ENCODE data around the gene EYA2. TPM values are rescaled to one million over a fixed set of nuclear protein-coding genes. Genes with fewer than 3 reads are reported as not detected.

EYA2 gene
- total RNA-seq, 1 donor from 2014 or later, result 0.62 TPM

- TF ChIP-seq CTCF (IDR thresholded peaks at IDR 0.05), result no peak
- no peaks in the 10 kb centered on the region for H3K36me3 Mint-ChIP-seq (ENCODE audit: low read depth)
- no peak overlapping the region for H3K27ac Mint-ChIP-seq
- intact Hi-C loops (cut with micrococcal nuclease), result no loop called here
- peaks cover 2% of the 10 kb centered on the region for H3K4me1 Mint-ChIP-seq
- ChIA-PET CTCF (no interaction called here), POLR2A (no interaction called here)
- H3K27me3 Mint-ChIP-seq, result peaks cover 10% of the 10 kb centered on the region
- H3K4me3 Mint-ChIP-seq, result no peak overlapping the region
- no peaks in the 10 kb centered on the region for H3K9me3 Mint-ChIP-seq
- ATAC-seq (ENCODE audit: low read depth) (no peak), DNase-seq (no peak)
Observed at GRCh38 chr20:47148059-47148458, 253.4 kb downstream of the EYA2 start.

GRCh38 chr20:47149939-47150338 is 255.3 kb downstream of the EYA2 start:
- no peak for ATAC-seq (ENCODE audit: low read depth)
- Mint-ChIP-seq H3K36me3 (ENCODE audit: low read depth) (no peaks in the 10 kb centered on the region), H3K9me3 (peaks cover 6% of the 10 kb centered on the region), H3K27me3 (peaks cover 26% of the 10 kb centered on the region), H3K4me1 (peaks cover 2% of the 10 kb centered on the region), H3K4me3 (no peak overlapping the region), H3K27ac (no peak overlapping the region)
- no peak for TF ChIP-seq CTCF (IDR thresholded peaks at IDR 0.05)
- intact Hi-C loops (cut with micrococcal nuclease), result no loop called here
- CTCF ChIA-PET, result no interaction called here
- POLR2A ChIA-PET, result no interaction called here
- DNase-seq, result no peak

GRCh38 chr20:47150403-47151152 is 255.9 kb downstream of the EYA2 start:
- Mint-ChIP-seq H3K4me1 (peaks cover 2% of the 10 kb centered on the region), H3K36me3 (ENCODE audit: low read depth) (no peaks in the 10 kb centered on the region), H3K9me3 (peaks cover 6% of the 10 kb centered on the region), H3K4me3 (no peak overlapping the region), H3K27me3 (peaks cover 26% of the 10 kb centered on the region), H3K27ac (no peak overlapping the region)
- TF ChIP-seq CTCF (IDR thresholded peaks at IDR 0.05), result no peak
- ChIA-PET POLR2A (no interaction called here), CTCF (no interaction called here)
- DNase-seq (no peak), ATAC-seq (ENCODE audit: low read depth) (peak; percentile 56)
- intact Hi-C loops (cut with micrococcal nuclease), result no loop called here

DNA sequence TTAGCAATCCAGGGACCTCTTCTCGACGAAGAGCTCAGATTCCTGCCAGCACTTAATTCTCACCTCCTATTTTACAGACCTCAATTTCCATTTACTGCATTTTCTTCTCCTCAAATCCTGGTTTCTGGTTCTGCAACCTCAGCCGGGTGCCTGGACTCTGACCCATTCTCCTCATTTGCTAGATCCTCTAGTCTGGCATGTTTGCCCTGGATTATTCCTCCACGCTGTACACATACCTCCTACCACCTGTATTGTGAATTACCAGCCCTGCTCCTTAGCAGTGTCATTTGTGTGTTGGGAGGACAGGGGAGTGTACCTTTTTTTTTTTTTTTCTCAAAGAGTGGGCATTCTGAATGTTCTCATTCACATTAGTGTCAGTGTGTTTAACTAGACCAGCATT is 257.4 kb downstream of the EYA2 start:
- CTCF ChIA-PET, result no interaction called here
- Mint-ChIP-seq H3K27me3 (peaks cover 24% of the 10 kb centered on the region), H3K4me1 (peaks cover 2% of the 10 kb centered on the region), H3K4me3 (no peak overlapping the region), H3K36me3 (ENCODE audit: low read depth) (no peaks in the 10 kb centered on the region), H3K27ac (no peak overlapping the region), H3K9me3 (peaks cover 6% of the 10 kb centered on the region)
- intact Hi-C loops (cut with micrococcal nuclease), result no loop called here
- no peak for TF ChIP-seq CTCF (IDR thresholded peaks at IDR 0.05)
- ATAC-seq (ENCODE audit: low read depth), result no peak
- DNase-seq, result no peak
- POLR2A ChIA-PET, result no interaction called here

- intact Hi-C loops (cut with micrococcal nuclease), result no loop called here
- TF ChIP-seq CTCF (IDR thresholded peaks at IDR 0.05), result no peak
- POLR2A ChIA-PET, result no interaction called here
- Mint-ChIP-seq H3K27ac (no peak overlapping the region), H3K36me3 (ENCODE audit: low read depth) (no peaks in the 10 kb centered on the region), H3K4me3 (no peak overlapping the region), H3K4me1 (peaks cover 2% of the 10 kb centered on the region), H3K27me3 (peaks cover 20% of the 10 kb centered on the region), H3K9me3 (peaks cover 6% of the 10 kb centered on the region)
- ATAC-seq (ENCODE audit: low read depth) (no peak), DNase-seq (no peak)
- CTCF ChIA-PET, result no interaction called here
Observed at GRCh38 chr20:47154089-47154488, 259.4 kb downstream of the EYA2 start.
